Activated naive CD8-positive, alpha-beta T cell treated with anti-CD3 and anti-CD28 coated beads for 36 hours (primary cell): ENCODE data around the gene LPP. TPM values are rescaled to one million over a fixed set of nuclear protein-coding genes. Genes with fewer than 3 reads are reported as not detected.

Experiments
- DNase-seq: peaks from one replicate; pipeline ENCODE4 v3.0.0; 2021
- H3K27ac Mint-ChIP-seq: one replicate; pipeline ENCODE4 v1.8.0; 2022; ENCODE audit warnings: mild to moderate bottlenecking, moderate library complexity, mixed read lengths
- H3K27me3 Mint-ChIP-seq: one replicate; pipeline ENCODE4 v1.8.0; 2022; ENCODE audit warnings: mild to moderate bottlenecking, mixed read lengths
- H3K36me3 Mint-ChIP-seq: one replicate; pipeline ENCODE4 v1.8.0; 2021; ENCODE audit warnings: mild to moderate bottlenecking, mixed read lengths
- H3K4me1 Mint-ChIP-seq: one replicate; pipeline ENCODE4 v1.8.0; 2021; ENCODE audit warnings: mixed read lengths
- H3K4me3 Mint-ChIP-seq: one replicate; pipeline ENCODE4 v1.8.0; 2022; ENCODE audit warnings: mild to moderate bottlenecking, moderate library complexity, mixed read lengths
- H3K9me3 Mint-ChIP-seq: one replicate; pipeline ENCODE4 v1.8.0; 2022; ENCODE audit warnings: mixed read lengths
- total RNA-seq, 2 experiments: library from RNA; stranded (reverse); gene quantifications; one replicate each; pipeline ENCODE4 v1.2.3, GENCODE V29; 2021

The LPP gene
- total RNA-seq, result 10 to 100 TPM; 15.0 to 15.3 TPM

GRCh38 chr3:188154014-188154808, at the start of gene LPP:
TSS of gene LPP (plus strand) at chr3:188154157. CDS start at chr3:188406121, 251,964 bp downstream.
- Mint-ChIP-seq H3K27me3 (peaks cover 4% of the 10 kb centered on the region), H3K4me1 (peaks cover 44% of the 10 kb centered on the region), H3K27ac (peak within 1 kb of the TSS; percentile 85), H3K36me3 (peaks cover under 1% of the 10 kb centered on the region), H3K4me3 (peak within 1 kb of the TSS; percentile 86), H3K9me3 (no peaks in the 10 kb centered on the region)
- DNase-seq, result peak; percentile 87

- H3K9me3 Mint-ChIP-seq, result no peaks in the 10 kb centered on the region
- no peak overlapping the region for H3K27ac Mint-ChIP-seq
- no peaks in the 10 kb centered on the region for H3K36me3 Mint-ChIP-seq
- no peak overlapping the region for H3K4me3 Mint-ChIP-seq
- H3K27me3 Mint-ChIP-seq, result no peaks in the 10 kb centered on the region
- no peaks in the 10 kb centered on the region for H3K4me1 Mint-ChIP-seq
- DNase-seq, result no peak
Measured at GRCh38 chr3:188106006-188106405, 48.0 kb upstream of the LPP start.

GRCh38 chr3:188106454-188106853, 47.5 kb upstream of the LPP start:
- Mint-ChIP-seq H3K9me3 (no peaks in the 10 kb centered on the region), H3K27me3 (no peaks in the 10 kb centered on the region), H3K27ac (no peak overlapping the region), H3K4me3 (no peak overlapping the region), H3K36me3 (no peaks in the 10 kb centered on the region), H3K4me1 (no peaks in the 10 kb centered on the region)
- no peak for DNase-seq

GRCh38 chr3:188106887-188107830, 46.8 kb upstream of the LPP start:
- H3K27ac Mint-ChIP-seq, result no peak overlapping the region
- no peak for DNase-seq
- H3K4me1 Mint-ChIP-seq, result no peaks in the 10 kb centered on the region
- H3K27me3 Mint-ChIP-seq, result no peaks in the 10 kb centered on the region
- no peaks in the 10 kb centered on the region for H3K9me3 Mint-ChIP-seq
- H3K36me3 Mint-ChIP-seq, result no peaks in the 10 kb centered on the region
- H3K4me3 Mint-ChIP-seq, result no peak overlapping the region

- Mint-ChIP-seq H3K27me3 (no peaks in the 10 kb centered on the region), H3K4me1 (no peaks in the 10 kb centered on the region), H3K4me3 (no peak overlapping the region), H3K36me3 (no peaks in the 10 kb centered on the region), H3K9me3 (no peaks in the 10 kb centered on the region), H3K27ac (no peak overlapping the region)
- DNase-seq, result no peak
Measured at GRCh38 chr3:188108703-188109412, 45.1 kb upstream of the LPP start.

- Mint-ChIP-seq H3K4me1 (no peaks in the 10 kb centered on the region), H3K36me3 (no peaks in the 10 kb centered on the region)
Measured at GRCh38 chr3:188111002-188111584, 42.9 kb upstream of the LPP start.

GRCh38 chr3:188113756-188114155, 40.2 kb upstream of the LPP start:
- H3K27me3 Mint-ChIP-seq, result no peaks in the 10 kb centered on the region
- H3K4me3 Mint-ChIP-seq, result no peak overlapping the region
- no peaks in the 10 kb centered on the region for H3K9me3 Mint-ChIP-seq
- no peak for DNase-seq
- H3K4me1 Mint-ChIP-seq, result no peaks in the 10 kb centered on the region
- no peaks in the 10 kb centered on the region for H3K36me3 Mint-ChIP-seq
- no peak overlapping the region for H3K27ac Mint-ChIP-seq

More at GRCh38 chr3:188111002-188111584, 42.9 kb upstream of the LPP start:
- no peaks in the 10 kb centered on the region for H3K9me3 Mint-ChIP-seq
- DNase-seq, result no peak
- no peak overlapping the region for H3K4me3 Mint-ChIP-seq
- H3K27me3 Mint-ChIP-seq, result no peaks in the 10 kb centered on the region
- no peak overlapping the region for H3K27ac Mint-ChIP-seq

- Mint-ChIP-seq H3K36me3 (no peaks in the 10 kb centered on the region), H3K4me1 (peaks cover 10% of the 10 kb centered on the region), H3K9me3 (no peaks in the 10 kb centered on the region), H3K4me3 (no peak overlapping the region), H3K27ac (no peak overlapping the region), H3K27me3 (no peaks in the 10 kb centered on the region)
- DNase-seq, result no peak
Measured at GRCh38 chr3:188119846-188120245, 34.1 kb upstream of the LPP start.

GRCh38 chr3:188122571-188123169, 31.3 kb upstream of the LPP start:
- H3K27me3 Mint-ChIP-seq, result no peaks in the 10 kb centered on the region
- H3K4me3 Mint-ChIP-seq, result no peak overlapping the region
- peaks cover 10% of the 10 kb centered on the region for H3K4me1 Mint-ChIP-seq
- no peaks in the 10 kb centered on the region for H3K9me3 Mint-ChIP-seq
- DNase-seq, result no peak
- no peak overlapping the region for H3K27ac Mint-ChIP-seq
- no peaks in the 10 kb centered on the region for H3K36me3 Mint-ChIP-seq

- no peak for DNase-seq
- H3K36me3 Mint-ChIP-seq, result no peaks in the 10 kb centered on the region
- H3K27ac Mint-ChIP-seq, result no peak overlapping the region
- no peaks in the 10 kb centered on the region for H3K27me3 Mint-ChIP-seq
- no peak overlapping the region for H3K4me3 Mint-ChIP-seq
- H3K9me3 Mint-ChIP-seq, result no peaks in the 10 kb centered on the region
- H3K4me1 Mint-ChIP-seq, result peaks cover 10% of the 10 kb centered on the region
Measured at GRCh38 chr3:188123170-188123905, 30.6 kb upstream of the LPP start.

- Mint-ChIP-seq H3K9me3 (no peaks in the 10 kb centered on the region), H3K27me3 (no peaks in the 10 kb centered on the region), H3K36me3 (no peaks in the 10 kb centered on the region), H3K4me1 (peaks cover 10% of the 10 kb centered on the region), H3K4me3 (no peak overlapping the region), H3K27ac (no peak overlapping the region)
- no peak for DNase-seq
Measured at GRCh38 chr3:188124184-188124583, 29.8 kb upstream of the LPP start.

- no peak for DNase-seq
- no peaks in the 10 kb centered on the region for H3K9me3 Mint-ChIP-seq
- H3K36me3 Mint-ChIP-seq, result no peaks in the 10 kb centered on the region
- no peak overlapping the region for H3K4me3 Mint-ChIP-seq
- H3K4me1 Mint-ChIP-seq, result peaks cover 10% of the 10 kb centered on the region
- H3K27ac Mint-ChIP-seq, result no peak overlapping the region
- no peaks in the 10 kb centered on the region for H3K27me3 Mint-ChIP-seq
Measured at GRCh38 chr3:188125076-188125475, 28.9 kb upstream of the LPP start.

- Mint-ChIP-seq H3K27me3 (no peaks in the 10 kb centered on the region), H3K36me3 (no peaks in the 10 kb centered on the region), H3K27ac (no peak overlapping the region), H3K4me3 (no peak overlapping the region), H3K4me1 (peaks cover 10% of the 10 kb centered on the region), H3K9me3 (no peaks in the 10 kb centered on the region)
- no peak for DNase-seq
Measured at GRCh38 chr3:188126276-188126675, 27.7 kb upstream of the LPP start.

- peaks cover 10% of the 10 kb centered on the region for H3K4me1 Mint-ChIP-seq
- H3K27me3 Mint-ChIP-seq, result no peaks in the 10 kb centered on the region
- H3K27ac Mint-ChIP-seq, result no peak overlapping the region
- no peaks in the 10 kb centered on the region for H3K36me3 Mint-ChIP-seq
- no peak overlapping the region for H3K4me3 Mint-ChIP-seq
- no peaks in the 10 kb centered on the region for H3K9me3 Mint-ChIP-seq
- no peak for DNase-seq
Measured at GRCh38 chr3:188126934-188127333, 27.0 kb upstream of the LPP start.
